AG04450 (cell line): Measurements from ENCODE around the gene UNC50. TPM values are rescaled to one million over a fixed set of nuclear protein-coding genes. Genes with fewer than 3 reads are reported as not detected.

ENCODE experiments used
- CTCF ChIA-PET: fragments of 300-600, 350-600 bp; formaldehyde crosslinking; extraction: SDS; loops from one replicate; lab custom pipeline; 2022; ENCODE audit warnings: antibody characterized with exemption, inconsistent platforms; lab: Charles Lee
- POLR2A ChIA-PET: fragments of 350-600 bp; formaldehyde crosslinking; extraction: SDS; loops from one replicate; lab custom pipeline; 2021; ENCODE audit warnings: antibody characterized with exemption, inconsistent platforms; lab: Yijun Ruan, JAX
- DNase-seq: peaks from one replicate; pipeline ENCODE4 v3.0.0-alpha.2; 2011; ENCODE audit warnings: low read depth, low spot score
- H3K27ac ChIP-seq: one replicate; pipeline ENCODE4 v1.5.1; 2012; ENCODE audit warnings: low read depth, low read length, control low read depth
- H3K27me3 ChIP-seq: one replicate; pipeline ENCODE4 v1.6.0; 2012; ENCODE audit warnings: low read length; ENCODE audit not compliant: control insufficient read depth, insufficient read depth
- H3K4me3 ChIP-seq: 2 replicates; pipeline ENCODE4 v1.5.1; 2011; ENCODE audit warnings: mild to moderate bottlenecking, low read depth, low read length, control low read depth
- H3K9me3 ChIP-seq: 2 replicates; pipeline ENCODE4 v1.5.1; 2012; ENCODE audit warnings: low read length; ENCODE audit not compliant: control insufficient read depth, insufficient read depth
- CTCF ChIP-seq: IDR thresholded peaks from 2 replicates; pipeline ENCODE4 v1.5.1; 2011; ENCODE audit warnings: low read depth, low read length, control low read depth, inconsistent platforms
- polyA plus RNA-seq: library from polyadenylated mRNA; depleted of rRNA; stranded (reverse); fragments of >200 nt; gene quantifications from 2 replicates; pipeline ENCODE4 v1.2.3, GENCODE V29; 2011

The UNC50 gene
- polyA plus RNA-seq, 1 experiment = 64.1 TPM

- Histone ChIP-seq H3K27me3 (peaks cover 2% of the 10 kb centered on the region), H3K9me3 (no peaks in the 10 kb centered on the region; the same call in 1 of the 2 replicates), H3K4me3 (no peak overlapping the region), H3K27ac (no peak overlapping the region)
- TF ChIP-seq CTCF = no peak
- ChIA-PET CTCF (no interaction called here), POLR2A (no interaction called here)
- no peak for DNase-seq
Observed at GRCh38 chr2:98643496-98644100, 35.2 kb downstream of the UNC50 start.

DNA sequence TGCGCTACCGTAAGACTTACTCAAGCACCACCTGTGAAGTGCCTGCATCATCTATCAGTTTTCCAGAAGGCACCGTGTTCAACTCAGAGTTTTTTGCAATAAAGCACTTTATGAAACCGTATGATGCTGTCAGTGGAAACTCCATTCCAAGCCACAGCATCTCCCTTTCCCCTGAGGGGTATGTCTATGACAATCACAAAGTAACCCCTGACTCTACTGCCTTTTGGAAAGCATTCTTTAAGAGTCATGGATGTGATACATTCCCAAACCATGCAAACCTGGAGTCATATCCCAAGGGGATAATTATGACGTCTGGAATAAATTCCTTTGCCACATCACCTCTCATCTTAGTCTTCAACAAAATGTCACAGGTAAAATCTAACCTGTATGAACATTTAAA is 39.2 kb downstream of the UNC50 start:
- DNase-seq = no peak
- H3K9me3 ChIP-seq = no peaks in the 10 kb centered on the region
- POLR2A ChIA-PET = no interaction called here
- TF ChIP-seq CTCF = no peak
- CTCF ChIA-PET = interaction anchor here (1.0 to 2.2 kb wide), 3 partner anchors 9 to 421 kb away, joined by 4 to 105 read pairs (median 11); no protein-coding TSS in a partner anchor
- peaks cover 2% of the 10 kb centered on the region for H3K27me3 ChIP-seq
- H3K4me3 ChIP-seq = no peak overlapping the region
- no peak overlapping the region for H3K27ac ChIP-seq

- ChIA-PET CTCF (interaction anchor here (0.6 to 2.2 kb wide), 15 partner anchors 9 to 1835 kb away, joined by 3 to 105 read pairs (median 4); partner anchors contain the start of genes MITD1 and MRPL30), POLR2A (no interaction called here)
- DNase-seq = no peak
- TF ChIP-seq CTCF = no peak
- H3K27me3 ChIP-seq = peaks cover 2% of the 10 kb centered on the region
- H3K9me3 ChIP-seq = no peaks in the 10 kb centered on the region
- no peak overlapping the region for H3K27ac ChIP-seq
- H3K4me3 ChIP-seq = no peak overlapping the region
Observed at GRCh38 chr2:98648451-98648850, 40.1 kb downstream of the UNC50 start.

DNA sequence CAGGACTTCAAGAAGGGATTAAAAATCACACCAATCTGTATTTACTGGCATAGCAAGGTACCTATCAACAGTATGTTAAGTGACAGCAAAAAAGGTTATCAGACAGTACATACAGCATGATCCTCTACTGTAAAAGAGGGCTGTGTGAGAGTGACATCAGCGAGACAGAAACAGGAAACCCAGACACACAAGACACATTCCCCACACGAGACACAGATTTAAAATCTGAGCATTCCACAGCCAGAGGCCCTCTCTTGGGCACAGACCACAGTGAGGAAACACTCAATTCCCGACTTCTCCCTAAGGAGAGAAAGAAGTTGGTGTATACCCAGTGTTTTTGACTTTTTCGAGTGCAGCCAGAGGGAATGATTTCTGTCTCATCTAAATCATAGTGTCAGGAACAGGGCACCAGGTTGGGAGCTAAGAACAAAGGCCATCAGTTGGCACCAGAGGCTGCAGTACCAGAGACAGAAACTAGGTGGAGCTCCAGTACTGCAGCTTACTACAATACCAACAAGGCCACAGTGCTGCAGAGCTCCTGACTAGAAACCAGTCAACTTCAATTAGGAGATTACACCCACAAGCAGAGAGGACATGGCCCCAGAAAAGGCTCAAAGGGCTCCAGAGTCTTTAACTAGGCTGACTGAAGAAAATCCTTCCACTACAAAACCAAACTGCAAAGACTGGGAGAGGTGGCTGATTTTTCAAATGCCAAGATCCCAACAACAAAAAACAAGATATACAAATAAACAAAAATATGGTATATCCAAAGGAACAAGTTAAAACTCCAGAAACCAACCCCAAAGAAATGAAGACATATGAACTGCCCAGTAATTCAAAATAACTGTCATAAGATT is 41.0 kb downstream of the UNC50 start:
- TF ChIP-seq CTCF = peak; percentile 100
- H3K27me3 ChIP-seq = peaks cover 2% of the 10 kb centered on the region
- no peaks in the 10 kb centered on the region for H3K9me3 ChIP-seq
- H3K4me3 ChIP-seq = no peak overlapping the region
- ChIA-PET POLR2A (interaction anchor here (0.6 kb wide), 1 partner anchor 494 kb away, joined by 3 read pairs; no protein-coding TSS in a partner anchor), CTCF (interaction anchor here (0.6 to 2.2 kb wide), 38 partner anchors 9 to 1836 kb away, joined by 3 to 105 read pairs (median 4); partner anchors contain the start of genes MITD1 and MRPL30)
- no peak overlapping the region for H3K27ac ChIP-seq
- DNase-seq = peak; percentile 48
